Measurements from ENCODE around the gene PCDHGA1. TPM values are rescaled to one million over a fixed set of nuclear protein-coding genes. Genes with fewer than 3 reads are reported as not detected.
A peak's percentile ranks its signal among the peaks of the same experiment; 100 is the strongest.

PCDHGA1 gene
- total and polyA plus RNA-seq, 2 donors (not counting 1 experiment from before 2014, with no cell fraction given): 0.06 to 0.64 TPM

GRCh38 chr5:141514330-141515133 is 184.2 kb downstream of the PCDHGA1 start:
- Mint-ChIP-seq H3K27ac (peak overlapping the region; percentile 20), H3K9me3 (ENCODE audit: insufficient read depth) (peaks cover 3% of the 10 kb centered on the region), H3K27me3 (no peaks in the 10 kb centered on the region), H3K4me1 (peaks cover 64% of the 10 kb centered on the region), H3K4me3 (peak overlapping the region; percentile 29)
- TF ChIP-seq EZH2 (IDR thresholded peaks at IDR 0.05; ENCODE audit: borderline replicate concordance, insufficient read depth, low read depth, low read length, poor library complexity, severe bottlenecking): no peak
- no peak for TF ChIP-seq CTCF (IDR thresholded peaks at IDR 0.05)
- Histone ChIP-seq H3K4me3 (ENCODE audit: control extremely low read depth in 1 of 5, extremely low read depth in 1 of 5, insufficient read depth in 1 of 5, low read depth in 2 of 5, low read length in 4 of 5) (peak overlapping the region in 1 of 5 experiments; percentile 64), H3K4me2 (replicated peaks; ENCODE audit: low read depth, low read length, poor library complexity, severe bottlenecking) (peak overlapping the region; percentile 86), H3K36me3 (replicated peaks in 1 of 2; ENCODE audit: control extremely low read depth in 1 of 2, control insufficient read depth in 1 of 2, extremely low read depth in 1 of 2, insufficient read depth in 2 of 2, low read length in 1 of 2) (peaks cover 0 to 48% of the 10 kb centered on the region in 2 experiments), H3K27ac (ENCODE audit: low read length in 2 of 2) (no peak overlapping the region), H3K9ac (ENCODE audit: low read length) (no peak overlapping the region), H3K4me1 (ENCODE audit: control insufficient read depth in 2 of 2, insufficient read depth in 2 of 2, low read length in 2 of 2) (peaks cover 38 to 69% of the 10 kb centered on the region in 2 donors), H3K9me3 (ENCODE audit: control extremely low read depth in 1 of 3, control insufficient read depth in 2 of 3, insufficient read depth in 1 of 3, low read length in 2 of 3) (peaks cover 0 to 13% (median 0%) of the 10 kb centered on the region in 3 donors), H4K20me1 (ENCODE audit: control insufficient read depth, insufficient read depth, low read length, poor library complexity, severe bottlenecking) (peaks cover 10% of the 10 kb centered on the region), H3K27me3 (replicated peaks in 1 of 4; ENCODE audit: control extremely low read depth in 1 of 4, control insufficient read depth in 3 of 4, insufficient read depth in 4 of 4, low read length in 3 of 4) (no peaks in the 10 kb centered on the region), H2AFZ (ENCODE audit: insufficient read depth, low read depth, low read length, poor library complexity, severe bottlenecking) (no peak overlapping the region), H3K79me2 (ENCODE audit: control insufficient read depth, insufficient read depth, low read length) (no peaks in the 10 kb centered on the region)
- intact Hi-C loops (cut with micrococcal nuclease): no loop called here
- DNase-seq (no peak), ATAC-seq (ENCODE audit: low read depth) (no peak)
- POLR2A ChIA-PET: no interaction called here
- CTCF ChIA-PET: interaction anchor here (0.7 to 12.8 kb wide), 14 partner anchors 10 to 194 kb away, joined by 3 to 176 read pairs (median 4); partner anchors contain the start of genes PCDHGA11, PCDHGA12, PCDHGB7 and PCDHGC3
- 77% methylated on average over 6 of the region's 6 CpGs for WGBS (ENCODE audit: insufficient coverage)

- no peak overlapping the region for H3K27ac Mint-ChIP-seq
- DNase-seq (no peak), ATAC-seq (ENCODE audit: low read depth) (no peak)
- no peaks in the 10 kb centered on the region for H3K27me3 ChIP-seq (replicated peaks in 1 of 4; ENCODE audit: control extremely low read depth in 1 of 4, control insufficient read depth in 3 of 4, insufficient read depth in 4 of 4, low read length in 3 of 4)
- WGBS (ENCODE audit: insufficient coverage): 60% methylated on average over 2 of the region's 3 CpGs
- TF ChIP-seq CTCF (IDR thresholded peaks at IDR 0.05) (no peak), EZH2 (IDR thresholded peaks at IDR 0.05; ENCODE audit: borderline replicate concordance, insufficient read depth, low read depth, low read length, poor library complexity, severe bottlenecking) (no peak)
- peak overlapping the region; percentile 45 for H3K4me3 Mint-ChIP-seq
- no peaks in the 10 kb centered on the region for H3K27me3 Mint-ChIP-seq
- peaks cover 0 to 13% (median 0%) of the 10 kb centered on the region in 3 donors for H3K9me3 ChIP-seq (ENCODE audit: control extremely low read depth in 1 of 3, control insufficient read depth in 2 of 3, insufficient read depth in 1 of 3, low read length in 2 of 3)
- H4K20me1 ChIP-seq (ENCODE audit: control insufficient read depth, insufficient read depth, low read length, poor library complexity, severe bottlenecking): peaks cover 10% of the 10 kb centered on the region
- CTCF ChIA-PET: interaction anchor here (0.7 to 12.8 kb wide), 10 partner anchors 10 to 195 kb away, joined by 3 to 176 read pairs (median 4); partner anchors contain the start of genes PCDHGA11, PCDHGB7, PCDHGC3 and TAF7
- peaks cover 37 to 63% of the 10 kb centered on the region in 2 donors for H3K4me1 ChIP-seq (ENCODE audit: control insufficient read depth in 2 of 2, insufficient read depth in 2 of 2, low read length in 2 of 2)
- no peak overlapping the region for H3K4me2 ChIP-seq (replicated peaks; ENCODE audit: low read depth, low read length, poor library complexity, severe bottlenecking)
- intact Hi-C loops (cut with micrococcal nuclease): no loop called here
- H3K4me1 Mint-ChIP-seq: peaks cover 58% of the 10 kb centered on the region
- H3K9me3 Mint-ChIP-seq (ENCODE audit: insufficient read depth): peaks cover 3% of the 10 kb centered on the region
- POLR2A ChIA-PET: no interaction called here
- H3K79me2 ChIP-seq (ENCODE audit: control insufficient read depth, insufficient read depth, low read length): no peaks in the 10 kb centered on the region
- no peak overlapping the region for H2AFZ ChIP-seq (ENCODE audit: insufficient read depth, low read depth, low read length, poor library complexity, severe bottlenecking)
- H3K36me3 ChIP-seq (replicated peaks in 1 of 2; ENCODE audit: control extremely low read depth in 1 of 2, control insufficient read depth in 1 of 2, extremely low read depth in 1 of 2, insufficient read depth in 2 of 2, low read length in 1 of 2): peaks cover 0 to 54% of the 10 kb centered on the region in 2 experiments
- H3K4me3 ChIP-seq (ENCODE audit: control extremely low read depth in 1 of 5, extremely low read depth in 1 of 5, insufficient read depth in 1 of 5, low read depth in 2 of 5, low read length in 4 of 5): no peak overlapping the region
- H3K27ac ChIP-seq (ENCODE audit: low read length in 2 of 2): peak overlapping the region in 1 of 2 donors; percentile 23
- no peak overlapping the region for H3K9ac ChIP-seq (ENCODE audit: low read length)
Observed at GRCh38 chr5:141515141-141515540, 184.8 kb downstream of the PCDHGA1 start.
